ENCODE results near the gene ECD.

DNA sequence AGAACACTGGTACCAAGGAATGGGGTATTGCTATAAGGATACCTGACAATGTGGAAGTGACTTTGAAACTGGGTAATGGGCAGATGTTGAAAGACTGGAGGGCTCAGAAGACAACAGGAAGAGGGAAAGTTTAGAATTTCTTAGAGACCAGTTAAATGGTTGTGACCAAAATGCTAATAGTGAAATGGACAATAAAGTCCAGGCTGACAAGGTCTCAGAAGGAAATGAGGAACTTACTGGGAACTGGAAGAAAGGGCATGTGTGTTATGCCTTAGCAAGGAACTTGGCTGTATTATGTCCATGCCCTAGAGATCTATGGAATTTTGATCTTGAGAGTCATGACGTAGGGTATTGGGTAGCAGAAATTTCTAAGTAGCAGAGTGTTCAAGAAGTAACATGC is 38.1 kb upstream of the ECD start:
- TF ChIP-seq, protein P1, sequence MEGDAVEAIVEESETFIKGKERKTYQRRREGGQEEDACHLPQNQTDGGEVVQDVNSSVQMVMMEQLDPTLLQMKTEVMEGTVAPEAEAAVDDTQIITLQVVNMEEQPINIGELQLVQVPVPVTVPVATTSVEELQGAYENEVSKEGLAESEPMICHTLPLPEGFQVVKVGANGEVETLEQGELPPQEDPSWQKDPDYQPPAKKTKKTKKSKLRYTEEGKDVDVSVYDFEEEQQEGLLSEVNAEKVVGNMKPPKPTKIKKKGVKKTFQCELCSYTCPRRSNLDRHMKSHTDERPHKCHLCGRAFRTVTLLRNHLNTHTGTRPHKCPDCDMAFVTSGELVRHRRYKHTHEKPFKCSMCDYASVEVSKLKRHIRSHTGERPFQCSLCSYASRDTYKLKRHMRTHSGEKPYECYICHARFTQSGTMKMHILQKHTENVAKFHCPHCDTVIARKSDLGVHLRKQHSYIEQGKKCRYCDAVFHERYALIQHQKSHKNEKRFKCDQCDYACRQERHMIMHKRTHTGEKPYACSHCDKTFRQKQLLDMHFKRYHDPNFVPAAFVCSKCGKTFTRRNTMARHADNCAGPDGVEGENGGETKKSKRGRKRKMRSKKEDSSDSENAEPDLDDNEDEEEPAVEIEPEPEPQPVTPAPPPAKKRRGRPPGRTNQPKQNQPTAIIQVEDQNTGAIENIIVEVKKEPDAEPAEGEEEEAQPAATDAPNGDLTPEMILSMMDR (IDR thresholded peaks at IDR 0.05), result no peak
- TF ChIP-seq POLR2A (IDR thresholded peaks at IDR 0.05), result no peak
